Fibroblast of skin of scalp (primary cell): ENCODE data around the gene NEBL.

ENCODE experiments used
- DNase-seq: peaks from one replicate; pipeline ENCODE4 v3.0.0-alpha.2; 2013

NEBL gene

DNA sequence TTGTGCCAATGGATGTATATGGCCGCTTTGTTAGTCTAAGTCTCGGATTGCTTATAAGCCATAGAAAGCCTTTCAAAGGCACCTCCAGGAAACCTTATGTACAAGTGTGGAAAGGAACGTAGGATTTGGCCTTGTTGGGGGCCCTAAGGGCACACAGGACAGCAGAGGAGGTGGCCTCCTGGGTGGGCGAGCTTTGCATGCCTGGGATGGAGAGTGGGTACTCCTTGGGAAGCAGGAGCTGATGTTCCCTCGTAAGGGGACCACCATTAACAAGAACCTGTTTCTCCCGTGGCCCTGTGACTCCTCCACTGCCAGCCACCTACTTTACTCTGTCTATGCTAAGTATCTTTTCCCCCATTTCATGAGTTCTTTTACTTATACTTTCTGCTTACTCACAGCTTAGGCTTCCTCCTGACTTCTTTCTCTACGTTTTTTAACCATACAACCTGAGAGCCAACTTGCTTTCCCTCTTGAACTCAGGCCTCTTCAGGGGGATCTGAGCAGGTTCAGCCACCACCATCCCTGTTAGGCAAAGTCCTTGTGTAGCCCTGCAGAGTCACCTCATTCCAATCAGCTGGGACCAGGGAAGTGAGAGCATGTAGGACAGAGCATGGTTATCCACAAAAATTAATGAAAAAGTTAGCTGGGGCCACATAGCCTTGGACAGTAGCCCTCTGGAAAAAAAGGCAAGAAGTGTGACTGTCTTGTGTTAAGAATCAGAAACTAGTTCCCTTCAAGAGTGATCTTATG is 118.9 kb downstream of the NEBL start:
- DNase-seq, result no peak

DNA sequence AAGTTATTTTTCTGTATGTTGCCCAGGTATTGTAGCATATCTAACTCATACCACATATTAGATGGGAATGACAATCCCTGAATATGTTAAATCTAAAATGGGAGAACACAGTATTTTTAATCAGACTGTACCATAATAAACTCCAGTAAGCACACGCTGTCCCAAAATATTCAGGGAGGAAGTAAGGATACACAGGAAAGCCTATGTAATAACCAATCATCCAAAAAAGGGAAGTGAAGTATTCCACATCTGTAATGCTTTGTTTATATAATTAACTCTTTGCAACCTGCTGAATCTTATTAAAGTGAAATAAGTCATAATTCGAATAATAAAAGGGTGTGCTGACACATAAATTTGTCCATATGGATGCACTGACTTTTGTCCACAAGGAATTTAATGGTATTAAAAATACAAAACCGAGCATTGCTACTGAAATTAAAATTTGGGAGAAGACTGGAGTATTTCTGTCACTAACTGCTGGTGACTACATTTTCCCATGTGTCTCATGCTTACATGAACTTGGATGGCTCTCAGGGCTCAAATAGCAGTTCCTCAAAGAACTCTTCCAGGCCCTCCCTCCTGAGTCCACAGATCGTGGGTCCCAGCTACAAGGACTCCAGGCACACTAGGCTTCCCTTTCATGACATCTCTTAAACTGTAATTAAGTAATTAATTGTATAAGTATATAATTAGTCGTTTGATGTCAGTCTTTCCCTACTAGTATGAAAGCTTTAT is 120.6 kb downstream of the NEBL start:
- DNase-seq, result no peak

DNA sequence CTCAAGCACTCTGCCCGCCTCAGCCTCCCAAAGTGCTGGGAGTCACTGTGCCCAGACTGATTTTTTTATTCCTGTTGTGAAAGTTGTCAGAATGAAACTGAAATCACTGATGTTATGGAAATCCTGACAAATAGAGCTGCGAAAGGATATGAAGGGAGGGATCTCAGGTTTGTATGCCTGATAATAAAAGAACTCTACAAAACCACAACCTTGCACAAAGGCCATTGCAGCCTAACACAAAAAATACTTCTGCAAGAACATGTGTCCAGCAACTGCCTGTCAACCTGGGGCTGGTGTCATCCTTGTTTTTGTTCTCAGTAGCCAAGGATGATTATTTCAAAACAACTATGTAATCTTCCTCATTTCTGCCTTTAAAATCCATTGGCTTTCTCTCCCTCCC is 126.1 kb downstream of the NEBL start:
- DNase-seq, result no peak

DNA sequence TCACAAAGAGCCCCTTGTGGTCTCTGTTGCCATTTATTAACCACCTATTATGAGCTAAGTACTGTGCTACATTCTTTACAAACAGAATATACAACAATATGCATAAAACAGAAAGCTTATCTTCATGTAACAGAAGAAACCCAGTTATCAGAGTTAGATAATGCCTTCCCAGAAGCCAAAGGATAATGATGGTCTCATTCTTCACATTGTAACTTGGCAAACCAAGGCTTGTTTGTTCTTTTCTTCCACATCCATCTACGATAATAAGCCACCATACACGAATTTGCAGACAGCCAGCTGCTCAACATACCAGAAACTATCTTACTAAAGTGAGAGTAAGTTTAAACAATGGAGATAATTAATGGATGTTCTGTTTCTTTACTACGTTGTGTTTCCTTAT is 127.6 kb downstream of the NEBL start:
- DNase-seq, result no peak

DNA sequence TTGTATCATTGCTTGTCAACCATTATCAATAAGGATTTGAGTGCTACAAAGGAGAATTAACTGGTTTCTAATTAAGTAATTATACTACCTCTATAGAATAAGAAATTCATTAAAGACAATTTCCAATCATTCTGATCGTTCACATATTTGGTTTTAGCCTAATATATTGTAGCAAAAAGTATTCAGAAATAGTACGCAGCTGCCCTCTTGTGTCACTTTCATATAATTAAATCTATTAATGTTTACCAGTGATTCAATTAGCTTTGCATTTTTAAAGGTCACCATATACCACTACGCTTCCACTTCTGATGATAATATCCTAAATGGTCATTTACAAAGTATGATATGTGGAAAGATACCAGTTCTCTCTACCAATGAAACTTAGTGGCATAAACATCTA is 128.3 kb downstream of the NEBL start:
- DNase-seq, result peak; percentile 37

DNA sequence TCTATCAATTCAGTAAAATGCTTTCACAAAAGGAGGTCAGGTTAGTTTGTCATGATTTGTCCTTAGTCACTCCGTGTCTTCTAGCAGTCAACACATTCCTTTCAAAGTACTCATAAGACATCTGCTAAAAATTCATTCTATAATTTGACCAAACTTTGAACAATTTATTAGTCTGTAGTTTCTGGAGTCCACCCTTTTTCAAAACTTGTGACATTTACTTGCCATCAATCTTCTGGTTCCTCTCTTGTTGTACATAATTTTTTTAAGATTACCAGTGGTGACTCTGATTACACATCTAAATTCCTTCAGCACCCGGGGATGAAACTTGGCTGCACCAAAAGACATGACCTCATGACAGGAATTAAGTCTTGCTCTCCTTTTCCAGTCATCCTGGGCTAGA is 130.1 kb downstream of the NEBL start:
- peak; percentile 67 for DNase-seq

DNA sequence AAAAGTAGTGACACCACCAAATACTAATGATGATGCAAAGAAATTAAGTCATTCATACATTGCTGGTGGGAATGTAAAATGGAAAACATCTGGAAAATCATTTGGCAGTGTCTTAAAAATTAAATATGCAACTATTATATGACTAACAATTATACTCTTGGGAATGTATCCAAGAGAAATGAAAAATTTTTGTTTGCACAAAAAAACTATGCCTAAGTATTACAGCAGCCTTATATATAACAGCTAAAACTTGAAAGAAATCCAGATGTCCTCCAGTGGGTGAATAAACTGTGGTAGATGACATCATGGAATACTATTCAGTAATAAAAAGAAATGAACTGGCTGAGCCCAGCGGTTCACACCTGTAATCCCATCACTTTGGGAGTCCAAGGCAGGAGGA is 132.0 kb downstream of the NEBL start:
- peak; percentile 39 for DNase-seq

DNA sequence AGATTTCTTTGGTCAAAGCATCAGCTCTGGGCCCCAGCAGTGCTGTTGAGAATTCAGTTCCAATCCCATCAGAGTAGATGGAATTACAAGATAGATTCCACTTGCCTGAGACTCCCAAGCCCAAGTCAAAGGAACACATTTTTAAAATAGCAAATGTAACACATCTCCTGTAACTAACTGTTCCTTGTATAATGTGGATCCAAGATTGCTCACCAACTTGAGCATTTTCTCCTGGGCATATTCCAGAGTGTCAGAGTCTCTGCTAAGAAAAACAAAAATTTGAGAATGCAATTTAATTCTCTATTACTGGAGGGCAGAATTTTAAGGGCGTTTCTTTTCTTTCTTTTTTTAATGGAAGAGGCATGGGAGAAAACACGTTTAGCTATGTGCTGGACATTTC is 136.7 kb downstream of the NEBL start:
- peak; percentile 7 for DNase-seq

DNA sequence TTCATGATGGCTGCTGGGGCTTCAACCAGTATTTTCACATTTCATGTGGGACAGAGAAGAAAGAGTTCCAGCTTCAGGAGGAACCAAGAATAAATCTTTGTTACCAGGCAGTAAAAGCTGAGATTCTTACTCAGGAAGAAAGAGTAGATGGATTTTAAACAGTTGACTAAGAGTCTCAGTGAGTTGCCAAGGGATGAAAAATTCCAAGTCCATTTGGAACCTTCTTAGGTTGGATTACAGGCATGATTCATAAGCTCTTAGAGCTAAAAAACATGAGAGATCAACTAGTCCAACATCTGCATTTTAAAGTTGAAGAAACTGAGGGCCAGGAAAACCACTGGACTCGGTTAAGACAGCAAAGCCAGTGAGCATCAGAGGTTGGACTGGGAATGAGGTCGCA is 148.6 kb downstream of the NEBL start:
- DNase-seq, result no peak

DNA sequence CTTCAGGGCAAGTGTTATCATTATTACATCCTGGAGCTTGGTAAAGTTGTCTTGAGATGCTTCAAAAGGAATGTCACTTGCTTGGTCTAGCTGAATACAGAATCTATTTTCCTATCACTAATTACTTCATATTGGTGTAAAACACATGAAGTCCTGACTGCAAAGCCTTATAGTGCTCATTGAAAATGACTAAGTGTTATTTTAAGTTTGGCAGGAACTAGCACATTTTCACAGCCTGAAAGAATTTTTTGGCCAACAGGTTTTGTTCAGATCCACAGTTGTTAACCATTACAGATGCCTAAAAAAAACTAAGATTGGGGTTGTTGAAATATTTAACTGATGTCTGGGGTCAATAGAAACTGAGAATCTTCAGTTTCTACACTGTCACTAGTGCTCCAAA is 149.3 kb downstream of the NEBL start:
- no peak for DNase-seq

DNA sequence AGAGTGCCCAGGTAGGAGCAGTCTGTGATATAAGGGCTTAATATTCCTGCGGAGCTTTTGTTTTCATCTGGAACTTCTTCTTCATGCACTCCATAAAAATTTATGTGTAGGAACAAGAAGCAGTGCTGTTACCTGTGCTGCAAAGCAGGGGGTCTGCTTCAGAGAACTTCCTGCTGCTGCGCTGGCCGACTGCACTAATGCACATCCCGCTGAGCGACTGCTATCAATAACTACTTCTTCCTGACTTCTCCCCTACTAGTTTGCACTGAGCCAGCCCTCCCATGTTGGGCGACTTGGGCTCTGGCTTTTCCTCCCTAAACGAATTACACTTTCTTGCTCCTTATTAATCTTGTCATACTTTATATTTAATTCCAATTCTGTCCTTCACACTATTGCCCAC is 150.3 kb downstream of the NEBL start:
- no peak for DNase-seq

DNA sequence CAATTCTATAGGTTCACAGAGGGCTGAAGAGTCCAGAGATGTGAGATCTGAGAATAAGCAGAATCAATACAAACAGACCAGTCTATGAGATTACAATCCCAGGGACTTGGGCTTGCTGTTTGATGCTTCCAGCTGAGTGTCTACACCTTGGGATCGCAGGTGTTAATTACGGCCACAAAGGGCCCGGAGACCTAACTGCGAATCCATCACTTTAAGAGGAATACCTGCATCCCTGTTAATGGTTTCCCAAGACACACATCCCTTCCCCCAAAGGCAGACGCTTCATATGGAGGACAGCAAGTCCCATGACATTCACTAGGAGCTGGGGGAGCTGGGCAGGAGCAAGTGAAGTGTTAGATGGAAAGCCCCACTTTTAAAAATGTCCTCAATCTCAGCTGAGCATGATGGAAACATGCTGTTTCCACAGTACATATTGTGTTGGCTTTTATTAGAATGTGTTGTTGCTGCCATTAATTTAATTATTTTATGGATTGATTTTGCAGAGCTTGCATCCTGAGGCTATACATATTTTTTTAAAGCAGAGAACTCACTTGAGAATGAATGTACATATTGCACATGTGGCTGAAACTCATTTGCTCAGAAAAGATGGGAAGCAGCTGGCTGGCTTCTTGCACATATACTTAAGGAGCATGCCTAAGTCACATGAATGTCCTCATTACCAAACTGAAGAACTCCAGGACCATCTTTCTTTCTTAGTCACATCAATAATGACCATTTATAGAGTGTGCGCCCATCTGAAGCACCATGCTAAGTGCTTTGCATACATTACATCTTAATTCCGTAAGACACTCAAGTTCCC is 151.3 kb downstream of the NEBL start:
- no peak for DNase-seq

DNA sequence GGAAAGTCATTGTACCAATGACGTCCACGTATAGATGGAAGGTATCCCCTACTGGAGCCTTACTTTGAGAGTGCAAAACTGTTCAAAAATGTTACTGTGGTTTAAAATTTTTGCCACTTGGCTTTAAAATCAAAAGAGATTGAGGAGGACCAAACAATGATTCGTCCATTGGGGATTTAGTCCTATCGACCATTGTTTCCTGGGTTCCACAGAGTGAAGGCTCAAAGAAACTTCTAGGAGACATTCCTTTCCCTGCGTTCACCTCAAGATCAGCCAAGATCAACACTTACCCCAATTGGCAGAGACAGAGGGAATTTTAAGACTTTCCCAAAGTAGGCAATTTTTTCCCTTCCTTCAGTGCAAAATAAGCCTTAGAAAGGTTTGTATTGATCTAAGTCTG is 152.3 kb downstream of the NEBL start:
- DNase-seq, result peak; percentile 62

DNA sequence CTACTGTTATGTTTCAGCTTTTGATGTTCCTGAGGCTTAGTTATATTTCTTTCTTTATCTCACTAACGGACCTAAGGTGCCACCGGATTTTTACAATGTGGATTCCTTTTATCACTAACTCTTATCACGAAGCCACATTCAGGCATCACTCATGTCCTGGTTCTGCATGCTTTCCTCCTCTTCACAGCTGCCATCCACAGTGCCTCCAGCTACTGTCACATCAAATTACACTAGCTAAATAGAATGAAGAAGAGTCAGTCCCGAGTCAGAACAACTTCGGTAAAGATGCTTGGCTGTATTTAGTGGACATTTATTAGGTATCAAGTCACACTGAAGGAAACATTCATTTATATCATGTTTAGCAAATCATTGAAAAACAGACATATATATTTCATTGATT is 153.2 kb downstream of the NEBL start:
- DNase-seq, result no peak

DNA sequence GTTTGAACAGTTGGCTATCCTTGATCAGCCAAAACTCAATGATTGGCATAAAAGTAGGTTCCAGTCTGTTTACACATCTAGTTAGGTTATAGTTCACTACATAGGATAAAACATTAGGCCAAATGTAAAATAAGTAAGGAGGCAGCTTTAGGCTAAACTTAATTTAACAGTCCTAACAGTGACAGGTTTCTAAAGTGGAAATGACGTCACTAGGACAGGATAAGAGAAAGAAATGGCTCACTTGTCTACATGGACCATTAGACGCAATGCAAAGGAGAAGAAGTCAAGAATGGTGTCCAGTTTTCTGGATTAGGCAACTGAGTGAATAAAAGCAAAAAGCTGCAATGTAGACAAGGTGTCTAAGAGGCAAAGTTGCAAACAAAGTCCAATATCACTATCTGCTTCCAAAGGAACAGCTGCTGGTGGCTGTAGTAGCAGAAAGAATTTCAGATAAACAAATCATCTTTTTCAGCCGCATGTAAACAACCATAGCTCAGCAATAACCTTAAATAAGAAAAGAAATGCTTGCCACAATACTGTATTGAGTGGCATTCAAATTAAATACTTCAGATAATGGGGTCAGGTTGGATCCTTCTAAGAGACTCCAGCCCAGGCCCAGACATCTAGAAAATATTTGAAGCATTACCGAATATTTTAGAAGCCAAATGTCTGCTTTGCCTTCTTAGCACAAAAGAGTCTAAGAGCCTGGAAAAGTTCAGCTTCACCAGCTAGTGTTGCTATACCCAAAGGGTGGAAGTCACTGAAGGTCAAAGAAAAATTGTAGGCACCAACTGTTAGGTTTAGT is 154.2 kb downstream of the NEBL start:
- no peak for DNase-seq

DNA sequence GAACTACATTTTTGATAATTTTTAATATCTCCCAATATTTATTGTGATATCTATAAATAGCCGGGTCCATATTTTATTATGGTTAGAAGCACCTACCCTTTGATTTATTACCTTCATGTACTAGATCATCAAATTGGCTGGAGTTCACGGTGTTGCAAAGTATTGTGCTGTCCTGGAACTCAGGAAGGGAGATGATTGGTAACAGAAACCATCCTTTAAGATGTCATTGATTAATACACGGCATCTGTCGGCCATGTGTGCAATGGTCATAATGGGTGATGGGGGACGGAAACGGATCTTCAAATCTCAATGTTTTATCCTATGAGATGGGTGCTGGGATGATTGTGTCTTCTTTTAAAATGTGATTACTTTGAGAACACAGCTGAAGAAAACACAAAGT is 157.0 kb downstream of the NEBL start:
- DNase-seq, result no peak

DNA sequence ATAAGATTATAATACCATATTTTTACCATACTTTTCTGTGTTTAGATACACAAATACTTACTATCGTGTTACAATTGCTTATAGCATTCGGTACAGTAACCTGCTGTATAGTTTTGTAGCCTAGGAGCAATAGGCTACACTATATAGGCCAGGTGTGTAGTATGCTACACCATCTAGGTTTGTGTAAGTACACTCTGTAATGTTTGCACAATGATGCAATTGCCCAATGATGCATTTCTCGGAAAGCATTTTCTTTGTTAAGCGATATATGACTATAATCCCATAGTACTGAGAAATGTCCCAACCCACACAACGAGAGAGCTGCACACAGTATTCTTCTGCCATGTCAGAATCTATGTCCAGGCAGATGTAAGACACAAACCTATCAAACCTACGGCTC is 160.0 kb downstream of the NEBL start:
- no peak for DNase-seq
